GM12801 (cell line): ENCODE results near the gene ZNF536.

Experiments used
- CTCF ChIP-seq: IDR thresholded peaks from one replicate; pipeline ENCODE4 v1.5.1; 2011; ENCODE audit warnings: control low read depth; ENCODE audit not compliant: insufficient read length; ENCODE audit errors: extremely low read depth

The ZNF536 gene

GRCh38 chr19:30376272-30376671 lies 4.1 kb downstream of the ZNF536 start:
- no peak for TF ChIP-seq CTCF

- TF ChIP-seq CTCF: no peak
These were observed 4.7 kb downstream of the ZNF536 start for GRCh38 chr19:30376826-30377425.

- no peak for TF ChIP-seq CTCF
These were observed 6.5 kb downstream of the ZNF536 start for GRCh38 chr19:30378701-30379100.

- no peak for TF ChIP-seq CTCF
These were observed 7.8 kb downstream of the ZNF536 start for GRCh38 chr19:30379841-30380610.

- no peak for TF ChIP-seq CTCF
These were observed 9.2 kb downstream of the ZNF536 start for GRCh38 chr19:30381366-30381765.

- no peak for TF ChIP-seq CTCF
These were observed 13.0 kb downstream of the ZNF536 start for GRCh38 chr19:30385174-30385573.

- no peak for TF ChIP-seq CTCF
These were observed 13.5 kb downstream of the ZNF536 start for GRCh38 chr19:30385666-30386065.
